Measurements from ENCODE around the gene SLC1A5.

SLC1A5 gene

DNA sequence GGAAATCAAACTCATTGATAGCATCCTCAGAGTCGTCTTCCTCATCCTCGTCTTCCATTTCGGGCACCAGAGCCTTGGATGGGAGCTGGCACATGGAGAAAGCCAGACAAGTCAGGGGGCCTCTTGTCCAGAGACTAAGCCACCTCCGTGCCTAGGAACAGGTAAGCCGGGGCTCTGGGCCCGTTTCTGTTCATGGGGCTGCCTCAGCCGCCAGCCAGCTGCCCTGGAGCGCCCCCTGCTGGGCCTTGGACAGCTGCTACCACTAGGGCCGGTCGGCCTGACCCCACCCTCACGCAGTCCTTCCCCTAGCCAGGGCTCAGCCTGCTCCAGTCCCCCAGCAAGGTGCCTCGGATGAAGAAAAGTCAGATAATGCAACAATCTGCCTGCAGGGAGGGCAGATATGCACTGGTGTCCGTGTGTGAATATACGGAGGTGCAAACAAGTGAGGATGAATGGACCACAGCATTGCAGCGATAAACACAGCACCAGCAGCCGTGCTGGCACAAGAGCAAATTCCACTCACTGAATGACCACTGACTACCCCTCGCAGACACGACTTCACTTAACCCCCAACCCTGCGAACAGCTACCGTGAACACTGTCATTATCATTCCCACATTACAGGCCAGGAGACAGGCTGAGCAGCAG, 59.6 kb downstream of the SLC1A5 start:
- H3K27ac ChIP-seq, result no peak overlapping the region
- DNase-seq (ENCODE audit: low read depth, low spot score), result no peak

DNA sequence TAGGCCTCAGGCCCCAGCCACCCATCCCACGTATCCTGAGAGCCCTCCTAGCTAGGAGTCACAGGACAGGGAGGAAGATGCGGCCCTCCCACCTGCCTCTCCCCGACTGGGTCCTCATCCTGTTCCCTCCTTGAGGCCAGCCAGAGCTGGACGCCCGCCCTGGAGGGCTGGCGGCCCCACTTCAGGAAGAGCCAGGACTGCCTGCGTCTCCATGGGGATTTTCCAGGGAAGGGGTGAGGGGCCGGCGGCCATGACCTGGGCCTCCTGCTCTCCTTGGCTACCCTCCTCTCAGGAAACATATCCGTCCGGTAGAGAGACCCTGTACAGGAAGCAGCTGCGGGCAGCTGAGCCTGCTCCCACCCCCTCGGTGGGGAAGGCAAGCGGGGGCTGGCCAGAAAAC, 60.2 kb downstream of the SLC1A5 start:
- H3K27ac ChIP-seq, result no peak overlapping the region
- DNase-seq (ENCODE audit: low read depth, low spot score), result no peak

DNA sequence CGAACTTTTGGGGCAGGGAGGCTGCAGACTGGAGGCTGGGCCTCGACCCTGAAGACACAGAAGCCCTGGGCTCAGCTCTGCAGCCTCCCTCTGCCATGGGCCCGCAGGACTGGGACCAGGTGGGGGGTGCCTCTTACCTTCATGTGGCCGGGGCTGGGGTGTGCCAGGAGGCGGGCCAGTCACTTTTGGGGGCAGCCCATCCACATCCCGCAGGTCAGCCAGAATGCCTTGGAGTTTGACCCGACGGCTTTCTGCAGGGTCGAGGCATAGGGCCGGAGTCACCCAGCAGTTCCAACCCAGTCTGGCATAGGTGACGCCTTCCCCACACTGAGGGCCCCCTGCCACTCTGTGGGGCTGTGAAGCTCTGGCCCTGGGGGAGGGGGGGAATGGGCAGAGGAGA, 60.6 kb downstream of the SLC1A5 start:
- H3K27ac ChIP-seq, result no peak overlapping the region
- DNase-seq (ENCODE audit: low read depth, low spot score), result no peak

DNA sequence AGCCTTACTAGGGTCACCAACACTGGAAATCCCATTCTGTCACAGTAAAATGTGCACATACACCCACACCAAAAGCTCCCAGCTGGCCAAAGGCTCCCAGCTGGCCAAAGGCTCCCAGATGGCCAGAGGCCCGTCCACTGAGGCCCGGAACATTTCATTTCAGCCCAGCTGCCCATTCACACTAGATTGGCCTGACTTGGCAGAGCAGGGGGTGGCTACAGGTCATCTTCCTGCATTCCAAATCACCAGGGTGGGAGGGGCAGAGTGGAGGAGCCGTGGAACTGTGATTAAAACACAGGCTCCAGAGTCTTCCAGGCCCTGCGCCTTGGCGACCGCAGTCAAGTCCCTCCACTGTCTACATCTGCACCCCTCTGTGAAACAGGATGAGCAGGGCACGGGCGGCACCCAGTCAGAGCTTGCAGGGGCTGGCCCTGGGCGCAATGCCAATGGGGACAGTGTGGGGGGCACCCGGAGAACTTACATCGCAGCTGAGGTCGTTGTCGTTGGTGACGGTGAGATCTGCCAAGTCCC, 61.4 kb downstream of the SLC1A5 start:
- H3K27ac ChIP-seq, result no peak overlapping the region
- no peak for DNase-seq (ENCODE audit: low read depth, low spot score)

DNA sequence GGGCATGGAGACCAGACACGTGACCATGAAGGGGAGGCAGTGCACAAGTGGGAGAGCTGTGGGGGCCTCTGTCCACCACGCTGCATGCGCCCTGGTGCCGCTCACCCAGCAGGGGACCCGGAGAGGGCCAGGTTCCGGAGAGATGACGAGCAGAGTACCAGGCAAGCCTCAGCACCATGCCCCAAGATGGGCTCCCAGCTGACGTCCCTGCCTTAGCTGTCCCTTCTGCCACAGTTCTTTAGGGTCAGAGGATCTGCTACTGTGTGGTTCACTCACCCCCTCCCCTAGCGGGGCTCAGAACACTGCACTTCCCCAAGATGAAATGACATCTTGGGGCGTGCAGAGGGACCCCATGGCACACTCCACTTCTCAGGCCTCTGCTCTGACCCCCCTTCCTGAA, 61.8 kb downstream of the SLC1A5 start:
- H3K27ac ChIP-seq, result no peak overlapping the region
- no peak for DNase-seq (ENCODE audit: low read depth, low spot score)

DNA sequence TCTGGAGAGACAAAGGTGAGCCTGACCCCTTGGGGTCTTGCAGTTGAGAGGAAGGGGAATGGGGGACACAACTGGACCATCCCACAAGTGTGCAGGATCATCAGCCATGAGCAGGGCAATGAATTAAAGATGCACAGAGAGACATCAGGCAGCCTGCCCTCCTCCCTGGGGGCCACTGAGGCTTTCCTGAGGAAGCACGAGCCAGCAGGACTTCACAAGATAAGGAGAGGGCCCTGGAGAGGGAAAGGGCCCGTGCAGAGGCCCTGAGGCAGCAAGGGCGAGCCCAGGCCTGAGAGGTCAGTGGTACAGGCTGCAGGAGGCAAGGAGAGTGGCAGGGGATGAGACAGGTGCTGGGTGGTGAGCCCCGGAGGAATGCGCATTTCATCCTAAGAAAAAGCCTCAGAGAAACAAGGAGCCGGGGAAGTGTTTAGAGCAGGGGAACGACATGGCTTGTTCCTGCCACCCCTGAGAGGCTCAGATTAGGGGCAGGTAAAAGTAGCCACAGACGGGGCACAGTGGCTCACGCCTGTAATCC, 62.5 kb downstream of the SLC1A5 start:
- no peak for DNase-seq (ENCODE audit: low read depth, low spot score)
- H3K27ac ChIP-seq, result no peak overlapping the region

DNA sequence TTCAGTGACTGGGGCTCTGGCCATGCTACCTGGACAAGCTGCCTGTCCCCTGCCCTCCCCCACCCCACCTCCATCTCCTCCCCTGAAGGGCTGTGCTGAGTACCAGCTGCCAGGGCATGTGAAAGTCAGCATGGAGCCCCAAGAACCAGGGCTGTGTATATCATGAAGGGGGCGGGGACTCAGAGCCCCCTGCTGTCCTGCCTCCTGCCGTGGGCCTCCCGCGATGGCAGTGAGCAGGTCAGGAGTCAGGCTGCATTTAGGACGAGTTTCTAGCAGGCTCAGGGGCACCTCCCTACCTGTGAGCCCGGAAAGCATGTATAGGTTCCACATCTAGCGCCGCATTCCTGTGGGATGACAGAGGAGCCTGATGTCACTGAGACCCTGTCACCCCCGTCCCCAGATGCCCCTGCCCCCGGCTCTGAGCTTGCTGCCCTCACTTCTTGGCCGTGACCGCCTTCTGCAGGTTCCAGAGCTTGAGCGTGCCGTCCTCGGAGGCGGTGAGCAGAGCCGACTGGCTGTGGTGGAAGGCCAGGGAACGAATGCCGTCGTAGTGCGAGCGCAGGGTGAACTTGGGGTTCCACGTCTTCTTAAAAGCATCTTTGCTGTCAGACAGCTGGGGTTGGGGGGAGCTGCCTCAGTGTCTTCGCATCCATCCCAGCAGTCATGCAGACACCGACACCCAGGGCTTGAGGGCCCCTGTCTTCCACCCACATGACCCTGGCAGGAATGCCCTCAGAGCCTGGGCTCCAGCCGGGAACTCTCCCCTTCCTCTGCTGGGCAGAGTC, 63.2 kb downstream of the SLC1A5 start:
- DNase-seq (ENCODE audit: low read depth, low spot score), result no peak
- no peak overlapping the region for H3K27ac ChIP-seq
